ENCODE results near the gene STC2.

STC2 gene

DNA sequence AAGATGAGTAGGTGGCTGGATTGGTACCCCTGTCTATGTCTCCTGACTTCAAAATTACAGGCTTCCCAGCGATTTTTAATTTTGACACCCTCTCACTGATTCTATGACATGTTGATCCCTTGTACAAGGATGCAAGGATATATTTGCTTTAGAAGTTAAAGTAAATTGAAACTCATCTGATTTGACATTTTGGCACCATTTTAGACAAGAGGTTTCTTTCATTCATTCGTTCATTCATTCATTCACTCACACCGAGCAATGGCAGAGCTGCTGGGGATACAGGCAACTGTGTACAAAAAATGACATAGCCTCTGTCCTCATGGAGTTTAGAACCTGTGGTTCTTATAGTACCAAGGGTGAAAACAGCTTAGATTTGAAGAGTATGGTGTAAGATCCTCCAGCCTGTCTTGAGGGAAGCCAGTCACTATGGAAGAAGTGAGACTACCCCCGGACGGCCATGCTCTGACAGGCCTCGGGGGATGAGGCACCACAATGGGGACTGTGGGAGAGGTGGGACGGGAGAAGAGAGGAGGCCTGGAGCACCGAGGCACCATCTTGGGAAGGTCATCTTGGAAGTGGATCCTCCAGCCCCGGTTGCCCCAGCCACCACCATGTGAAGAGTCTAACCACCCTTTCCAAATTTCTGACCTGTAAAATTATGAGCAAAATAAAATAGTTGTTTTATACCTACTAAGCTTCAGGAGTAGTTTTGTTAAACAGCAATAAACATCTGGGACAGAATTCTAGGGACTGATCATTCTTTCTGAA lies 16.2 kb downstream of the STC2 start:
- DNase-seq: no peak

DNA sequence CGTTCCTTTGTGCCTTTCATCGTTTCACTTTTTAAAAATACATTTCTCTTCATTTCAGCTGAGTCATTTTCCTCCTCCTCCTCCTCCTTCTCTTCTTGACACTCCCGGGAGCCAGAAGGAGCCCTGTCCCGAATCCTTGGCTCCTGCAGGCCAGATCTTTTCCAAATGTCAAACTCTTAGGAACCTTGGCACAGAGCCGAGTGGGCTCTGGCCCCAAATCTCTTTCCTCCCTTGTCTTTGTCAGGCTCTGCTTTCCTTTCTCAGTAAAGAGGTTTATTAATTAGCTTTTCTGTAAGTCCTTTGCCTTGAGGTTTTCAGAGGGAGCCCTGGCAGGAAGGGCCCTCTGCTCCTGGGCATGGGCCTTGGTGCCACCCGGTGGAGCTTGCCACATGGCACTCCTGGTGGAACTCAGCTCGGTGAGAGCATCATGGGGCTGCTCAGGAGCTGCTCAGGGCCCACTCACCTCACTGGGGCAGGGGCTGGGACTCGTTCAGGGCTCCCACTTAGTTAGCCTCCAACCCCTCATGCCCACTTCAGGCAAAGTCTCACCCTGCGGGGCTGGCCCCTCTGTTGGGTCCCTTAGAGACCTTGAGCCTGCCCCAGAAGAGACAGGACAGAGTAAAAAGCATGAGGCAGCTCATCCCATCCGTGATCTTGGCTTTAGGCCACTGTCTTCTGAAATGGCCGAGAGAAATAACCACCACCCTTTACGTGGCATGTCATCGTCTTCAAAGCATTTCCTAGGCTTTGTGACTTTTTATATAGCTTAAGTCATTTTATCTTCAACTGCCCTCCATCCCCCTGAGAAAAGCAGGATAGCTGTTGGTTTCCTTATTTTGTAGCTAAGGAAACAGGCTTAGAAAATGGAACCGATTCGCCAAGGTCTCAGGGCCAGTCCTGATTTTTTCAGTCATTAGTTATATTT lies 17.1 kb downstream of the STC2 start:
- no peak for DNase-seq

DNA sequence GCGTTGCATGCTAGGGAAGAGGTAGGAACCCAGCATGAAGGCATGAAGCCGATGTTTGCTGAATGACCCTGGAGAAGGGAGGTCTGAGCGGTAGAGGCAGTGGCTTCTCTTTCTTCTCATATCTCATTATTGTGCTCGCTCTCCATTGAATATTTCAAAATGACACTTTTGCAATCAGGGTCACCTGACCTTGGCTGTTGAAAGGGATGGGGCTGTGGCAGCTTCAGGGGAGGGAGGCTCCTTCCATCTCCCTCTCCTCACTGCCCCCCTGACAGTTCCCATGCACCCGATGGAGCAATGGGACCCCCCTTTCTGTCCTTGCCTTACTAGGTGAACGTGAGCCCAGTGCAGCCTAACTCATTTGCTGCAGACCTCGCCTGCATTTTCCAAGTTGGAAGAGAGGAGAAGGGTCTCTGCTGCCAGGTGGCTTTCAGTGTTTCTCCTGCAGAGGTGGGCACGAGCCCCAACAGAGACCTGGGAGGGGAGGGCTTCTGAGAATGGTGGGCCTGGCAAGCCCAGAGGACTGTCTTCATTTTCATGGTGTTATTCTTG lies 17.9 kb downstream of the STC2 start:
- DNase-seq: no peak

DNA sequence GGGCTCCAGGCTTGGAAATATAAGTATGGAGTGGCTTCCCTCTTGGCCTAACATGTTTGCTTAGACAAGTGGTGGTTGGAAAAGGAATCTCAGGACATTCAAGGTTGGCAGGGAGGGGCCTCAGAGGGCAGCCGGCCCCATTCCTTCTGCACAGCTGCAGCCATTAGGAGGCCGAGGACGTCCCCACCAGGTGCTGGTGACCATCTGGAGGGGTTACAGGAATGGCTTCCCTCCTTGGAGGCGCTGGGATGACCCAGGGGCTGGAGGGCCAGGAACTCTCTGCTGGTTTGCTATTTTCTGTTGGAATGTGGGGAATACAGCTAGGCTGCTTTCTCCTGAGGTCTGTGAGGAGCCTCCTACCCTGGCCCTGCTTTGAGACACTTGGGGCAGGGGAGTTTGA lies 18.5 kb downstream of the STC2 start:
- DNase-seq: no peak

DNA sequence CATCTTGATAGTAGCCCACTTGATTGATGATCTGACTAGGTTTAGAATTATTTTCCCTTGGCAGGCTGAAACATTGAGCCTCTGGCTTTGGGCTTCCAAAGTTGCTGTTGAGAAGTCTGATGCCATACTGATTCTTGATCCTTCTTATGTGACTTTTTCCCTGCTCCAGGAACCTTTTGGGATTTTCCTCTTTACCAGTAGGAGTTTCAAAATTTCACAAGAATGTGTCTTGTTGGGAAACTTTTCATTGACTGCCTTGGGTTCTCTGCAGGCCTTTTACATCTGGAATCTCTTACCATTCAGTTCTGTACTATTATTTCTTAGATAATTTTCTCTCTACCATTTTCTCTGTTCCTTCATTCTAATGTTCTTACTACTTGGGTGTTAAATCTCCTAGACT lies 20.0 kb downstream of the STC2 start:
- no peak for DNase-seq

DNA sequence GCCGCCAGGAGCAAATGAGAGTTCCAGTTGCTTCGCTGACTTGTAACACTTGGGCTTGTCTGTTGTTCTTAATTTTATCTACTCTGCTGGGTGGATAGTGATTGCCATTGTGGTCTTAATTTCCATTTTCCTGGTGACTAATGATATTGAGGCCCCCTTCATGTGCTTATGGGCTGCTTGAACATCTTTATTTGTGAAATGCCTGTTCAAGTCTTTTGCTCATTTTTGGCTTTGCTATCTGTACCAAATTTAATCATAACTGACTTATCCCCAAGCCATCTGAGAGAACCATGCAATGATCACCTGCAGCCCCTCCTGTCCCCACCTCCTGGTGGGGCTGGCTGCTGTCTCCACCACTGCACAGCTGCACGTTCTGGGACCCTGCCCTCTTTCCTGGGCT lies 20.5 kb downstream of the STC2 start:
- no peak for DNase-seq

DNA sequence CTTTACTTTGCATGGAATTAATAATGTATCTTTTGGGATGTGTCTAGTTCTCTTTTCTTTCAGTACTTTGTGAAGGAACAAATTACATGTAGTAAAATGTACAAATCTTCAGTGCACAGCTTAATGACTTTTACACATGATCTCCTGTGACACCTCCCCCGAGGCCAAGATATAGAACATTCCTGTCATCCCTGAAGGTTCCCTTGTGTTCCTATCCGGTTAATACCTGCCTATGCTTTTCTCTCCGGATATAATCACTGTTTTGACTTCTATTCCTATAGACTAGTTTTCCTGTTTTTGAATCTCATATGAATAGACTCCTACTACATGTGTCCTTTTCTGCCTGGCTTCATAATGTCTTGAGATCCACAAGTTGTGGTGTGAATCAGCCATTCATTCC lies 21.5 kb downstream of the STC2 start:
- no peak for DNase-seq

DNA sequence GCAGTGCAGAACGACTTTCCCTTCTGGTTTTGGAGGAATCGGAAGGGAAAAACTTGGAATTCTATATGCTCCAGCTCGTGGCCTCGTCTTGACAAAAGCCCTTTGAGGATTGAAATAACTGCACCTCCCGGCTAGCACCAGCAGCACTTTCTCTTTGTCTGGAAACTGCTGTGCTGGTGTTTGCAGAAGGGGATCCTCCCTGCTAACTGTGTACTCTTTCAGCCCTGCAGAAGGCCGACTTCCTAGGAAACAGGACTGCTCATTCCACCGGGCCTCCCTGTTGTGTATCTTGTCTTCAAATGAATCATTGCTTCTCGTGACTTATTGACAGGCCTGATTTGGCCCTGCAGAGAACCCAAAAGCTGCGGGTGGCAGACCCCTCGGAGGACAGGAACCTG lies 23.6 kb downstream of the STC2 start:
- no peak for DNase-seq

DNA sequence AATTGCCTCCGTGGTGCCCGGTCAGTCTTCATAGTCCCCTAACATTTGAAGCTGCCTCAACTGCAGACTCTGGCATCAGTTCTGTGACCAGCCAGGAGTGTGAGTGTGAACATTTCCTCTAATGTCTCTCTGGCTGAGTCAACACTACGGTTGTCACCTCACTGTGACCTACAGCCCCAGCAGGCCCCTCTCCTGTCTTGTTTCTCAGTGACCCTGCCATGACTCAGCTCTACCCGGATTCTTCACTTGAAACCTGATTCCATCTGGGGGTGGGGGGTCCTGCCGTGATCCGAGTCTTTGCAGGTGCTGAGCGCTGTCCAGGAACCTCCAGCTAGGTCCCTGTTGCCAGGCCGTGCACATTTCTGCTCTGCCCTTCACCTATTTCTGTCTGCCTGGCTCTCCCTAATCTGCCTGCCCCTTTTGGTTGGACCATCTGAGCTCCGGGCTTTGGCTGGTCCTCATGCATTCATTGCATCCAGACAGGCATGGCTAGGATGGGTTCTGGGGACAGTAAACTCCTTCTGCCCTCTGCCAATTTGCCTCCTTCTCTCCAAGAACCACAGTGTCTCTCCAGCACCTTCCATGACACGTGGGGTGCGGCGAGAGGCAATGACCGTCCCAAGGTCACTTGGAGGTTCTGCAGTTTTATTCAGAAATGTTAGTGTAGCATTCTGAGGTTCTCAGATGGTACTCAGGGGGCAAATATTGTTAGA lies 24.2 kb downstream of the STC2 start:
- DNase-seq: no peak

DNA sequence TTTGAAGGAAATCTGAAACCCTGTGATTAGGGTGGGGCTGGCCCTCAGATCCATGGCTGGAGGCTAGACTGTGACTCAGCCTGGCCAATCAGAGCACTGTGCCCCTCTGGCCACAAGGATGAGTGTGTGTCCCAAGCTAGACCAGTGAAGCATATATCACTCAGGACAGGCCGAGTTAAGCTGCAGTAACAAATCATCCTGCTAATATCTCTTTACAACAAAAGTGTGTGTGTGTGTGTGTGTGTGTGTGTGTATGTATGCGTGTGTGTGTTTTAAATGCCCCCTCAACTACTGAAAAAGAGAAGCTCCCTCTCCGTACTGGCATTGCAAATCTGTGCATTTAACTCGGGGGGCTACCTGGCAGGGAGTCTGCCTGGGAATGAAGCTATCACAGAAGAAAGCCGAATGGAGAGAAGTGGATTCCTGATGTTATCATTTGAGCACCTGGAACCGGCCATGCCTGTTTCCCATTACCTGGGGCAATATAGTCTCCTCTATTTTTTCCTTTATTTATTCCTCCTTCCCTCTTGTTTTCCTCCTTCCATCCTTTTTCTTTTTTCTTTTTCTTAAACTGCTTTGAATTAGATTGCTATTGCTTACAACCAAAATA lies 25.6 kb downstream of the STC2 start:
- no peak for DNase-seq

DNA sequence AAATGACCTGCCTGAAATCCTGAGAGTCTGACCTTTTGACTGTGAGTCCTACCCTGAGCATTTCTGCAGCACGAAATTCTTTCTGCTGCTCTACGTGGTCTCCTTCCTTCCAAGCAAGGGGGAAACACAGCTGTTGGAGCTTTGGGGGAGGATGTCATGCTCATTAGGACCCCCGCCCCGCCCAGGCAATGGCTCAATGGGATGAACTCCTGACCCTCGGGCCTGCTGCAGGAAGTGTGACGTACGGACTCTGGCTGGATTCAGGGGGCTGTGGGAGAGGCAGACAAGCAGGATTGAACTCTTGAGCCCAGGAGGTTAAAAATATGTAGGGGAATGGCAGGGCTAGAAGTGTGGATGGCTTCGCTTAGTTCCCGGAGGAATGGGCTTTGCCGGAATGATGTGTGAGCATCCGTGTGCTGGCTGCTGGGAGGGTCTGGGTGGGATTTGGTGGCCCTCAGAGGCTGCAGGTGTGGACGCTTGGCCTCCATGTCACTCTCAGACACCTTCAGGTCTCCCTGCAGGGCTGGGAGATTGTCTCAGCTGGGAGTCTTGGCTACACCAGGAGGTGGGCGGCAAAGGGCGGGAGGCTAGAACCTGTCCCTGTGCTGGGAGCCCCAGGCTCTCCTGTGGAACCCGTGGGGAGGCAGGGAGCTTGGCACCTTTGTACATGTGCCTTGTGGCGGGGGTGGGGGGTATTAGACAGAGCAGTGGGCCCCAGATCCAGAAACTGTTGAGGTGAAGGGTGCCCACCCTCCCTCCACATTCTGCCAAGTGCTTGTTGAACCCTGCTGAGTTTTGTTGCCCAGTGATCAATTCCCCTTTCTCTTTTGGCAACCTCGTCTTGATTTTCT lies 26.3 kb downstream of the STC2 start:
- no peak for DNase-seq

DNA sequence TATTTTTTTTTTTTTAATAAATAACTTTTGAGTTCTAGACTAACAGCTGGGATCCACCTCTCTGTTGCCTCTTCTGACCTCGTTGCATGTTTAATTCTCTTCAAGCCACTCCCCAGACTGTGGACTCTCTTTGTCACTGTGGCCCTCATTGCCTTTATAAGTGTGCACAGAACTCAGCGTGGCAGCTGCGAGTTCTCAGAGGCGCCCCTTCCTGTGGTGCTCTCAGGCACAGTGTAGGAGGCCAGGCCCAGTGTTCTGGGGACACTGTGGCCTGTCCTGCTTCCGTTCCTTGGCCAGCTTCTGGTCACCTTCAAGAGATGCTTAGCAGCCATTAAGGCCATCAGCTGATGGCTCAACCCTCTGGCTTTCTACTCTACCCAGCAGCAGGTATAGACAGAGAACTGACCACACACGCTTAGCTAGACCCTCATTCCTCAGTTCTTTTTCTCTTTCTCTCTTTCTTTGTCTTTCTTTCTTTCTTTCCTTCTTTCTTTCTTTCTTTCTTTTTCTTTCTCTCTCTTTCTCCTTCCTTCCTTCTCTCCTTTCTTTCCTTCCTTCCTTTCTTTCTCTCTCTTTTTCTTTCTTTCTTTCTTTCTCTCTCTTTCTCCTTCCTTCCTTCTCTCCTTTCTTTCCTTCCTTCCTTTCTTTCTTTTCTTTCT lies 27.7 kb downstream of the STC2 start:
- DNase-seq: no peak

DNA sequence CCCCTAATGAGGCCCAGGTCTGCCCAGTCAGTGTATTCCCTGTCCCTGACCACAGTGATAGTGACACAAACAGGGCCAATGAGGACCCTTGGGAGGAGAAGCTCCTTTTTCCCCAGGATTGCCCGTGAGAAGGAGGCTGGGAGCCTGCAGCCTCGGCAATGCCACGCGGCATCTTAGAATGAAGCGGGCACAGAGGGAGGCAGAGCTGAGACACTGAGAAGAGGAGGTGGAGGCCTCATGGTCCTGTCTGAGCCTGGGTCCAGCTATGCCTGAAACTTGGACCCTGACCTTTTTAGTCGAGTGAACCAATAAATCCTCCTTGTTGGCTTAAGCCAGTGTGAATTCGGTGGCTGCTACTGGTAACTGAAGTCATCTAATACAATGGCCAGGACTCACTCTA lies 28.4 kb downstream of the STC2 start:
- DNase-seq: no peak

DNA sequence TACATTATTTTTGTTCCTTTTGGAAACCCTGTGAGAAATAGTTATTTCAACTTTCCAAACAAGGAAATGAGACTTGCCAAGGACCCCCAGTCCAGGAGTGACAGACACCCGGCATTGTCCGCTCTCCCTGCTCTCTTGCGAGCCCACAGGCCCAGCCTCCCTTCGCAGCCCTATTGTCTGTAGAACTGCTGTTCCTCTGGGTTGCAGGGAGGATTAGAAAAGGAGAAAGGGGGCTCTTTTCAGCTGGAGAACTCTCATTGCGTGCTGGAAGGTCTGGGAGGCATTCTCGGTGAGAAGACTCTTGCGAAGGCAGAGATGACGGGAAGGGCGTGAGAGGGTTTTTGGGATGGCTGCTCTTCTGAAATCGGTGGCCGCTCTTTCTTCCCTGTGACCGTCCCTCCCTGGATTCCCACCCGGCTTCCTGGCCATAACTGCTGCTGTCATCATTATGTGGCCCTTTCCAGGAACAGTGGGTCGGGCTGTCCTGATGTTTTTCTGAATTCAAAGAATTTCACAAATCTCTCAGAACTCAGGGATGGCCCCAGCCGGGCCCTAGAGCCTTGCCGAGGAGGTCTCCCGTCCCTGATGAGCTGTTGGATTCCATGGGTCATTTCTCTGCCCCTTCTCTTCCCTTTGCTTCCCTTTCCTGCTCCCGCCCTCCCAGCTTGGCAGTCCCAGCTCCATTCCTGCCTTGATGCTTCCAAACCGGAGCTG lies 29.8 kb downstream of the STC2 start:
- no peak for DNase-seq

DNA sequence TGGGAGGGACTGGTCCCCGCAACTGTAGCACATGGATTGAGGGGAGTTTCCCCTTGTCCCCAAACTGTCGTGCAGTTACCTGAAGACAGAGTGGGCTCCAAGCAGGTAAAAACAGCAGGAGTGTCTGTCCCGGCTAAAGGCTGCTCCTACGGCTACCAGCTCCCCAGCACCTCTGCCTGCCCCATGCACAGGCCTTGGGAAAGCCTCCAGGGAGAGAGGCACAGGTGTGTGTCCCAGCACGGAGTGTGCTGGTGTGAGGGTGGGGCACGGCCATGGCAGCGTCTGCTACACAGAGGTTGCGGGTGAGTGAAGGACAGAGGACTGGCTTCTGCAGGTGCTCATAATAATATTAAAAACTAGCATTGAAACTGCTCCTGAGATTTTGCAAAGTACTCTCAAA lies 30.4 kb downstream of the STC2 start:
- DNase-seq: no peak

DNA sequence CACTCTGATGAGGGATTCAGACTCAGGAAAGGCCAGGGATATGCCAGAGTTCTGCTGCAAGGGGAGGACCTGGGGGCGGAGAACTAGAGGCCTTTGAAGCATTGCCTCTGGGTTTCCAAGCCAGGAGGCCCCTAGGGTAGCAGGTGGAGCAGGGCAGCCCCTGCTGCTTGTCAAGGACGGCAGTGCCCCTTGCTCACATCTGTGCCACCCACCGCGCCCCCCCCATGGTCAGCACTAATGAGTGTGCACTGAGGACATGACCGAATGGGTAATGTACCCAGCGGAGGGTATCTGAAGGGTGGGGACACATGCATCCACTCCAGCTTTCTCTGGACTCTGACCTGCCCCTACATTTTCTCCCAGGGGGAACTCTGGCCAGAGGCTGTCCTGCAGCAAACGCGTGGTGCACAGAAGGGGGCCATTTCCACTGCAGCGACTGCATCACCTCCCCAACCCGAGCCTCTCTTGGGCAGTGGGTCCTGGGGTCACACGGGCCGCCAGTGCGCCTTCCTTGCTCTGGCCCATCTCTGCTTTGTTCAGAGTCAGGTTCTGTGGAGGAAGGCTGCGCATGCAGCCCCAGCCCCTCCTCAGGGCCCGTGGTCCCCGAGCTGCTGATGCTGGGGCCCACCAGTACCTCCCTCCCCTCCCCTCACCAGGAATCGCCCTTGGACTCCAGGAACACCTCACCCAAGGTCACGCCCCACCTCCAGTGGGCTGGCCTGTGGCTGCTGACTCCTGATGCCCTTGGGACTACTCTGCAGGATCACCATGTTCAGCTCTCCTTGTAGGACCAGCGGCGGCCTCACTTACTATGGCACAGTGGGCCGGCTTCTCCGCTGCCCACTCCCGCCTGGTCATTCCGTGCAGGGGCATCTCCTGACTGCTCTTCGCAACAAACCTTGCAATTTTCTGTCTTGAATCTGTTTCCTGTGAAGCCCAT lies 31.2 kb downstream of the STC2 start:
- no peak for DNase-seq

DNA sequence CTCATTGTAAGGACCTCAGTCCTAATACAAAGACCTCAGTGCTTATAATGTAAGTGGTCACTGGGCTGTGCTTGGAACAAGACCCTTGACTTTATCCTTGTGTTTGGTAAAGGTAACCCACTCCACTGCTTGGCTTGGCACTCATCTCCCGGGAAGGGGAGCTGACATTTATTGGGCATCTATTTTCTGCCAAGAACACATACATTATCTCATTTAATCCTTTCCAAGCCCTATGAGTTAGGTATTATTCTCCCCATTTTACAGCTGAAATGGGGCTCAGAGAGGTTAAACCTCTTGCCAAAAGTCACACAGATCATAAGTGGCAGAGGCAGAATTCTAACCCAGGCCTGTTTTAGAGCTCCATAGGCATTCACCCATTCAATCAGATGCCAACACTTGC lies 32.4 kb downstream of the STC2 start:
- DNase-seq: no peak

DNA sequence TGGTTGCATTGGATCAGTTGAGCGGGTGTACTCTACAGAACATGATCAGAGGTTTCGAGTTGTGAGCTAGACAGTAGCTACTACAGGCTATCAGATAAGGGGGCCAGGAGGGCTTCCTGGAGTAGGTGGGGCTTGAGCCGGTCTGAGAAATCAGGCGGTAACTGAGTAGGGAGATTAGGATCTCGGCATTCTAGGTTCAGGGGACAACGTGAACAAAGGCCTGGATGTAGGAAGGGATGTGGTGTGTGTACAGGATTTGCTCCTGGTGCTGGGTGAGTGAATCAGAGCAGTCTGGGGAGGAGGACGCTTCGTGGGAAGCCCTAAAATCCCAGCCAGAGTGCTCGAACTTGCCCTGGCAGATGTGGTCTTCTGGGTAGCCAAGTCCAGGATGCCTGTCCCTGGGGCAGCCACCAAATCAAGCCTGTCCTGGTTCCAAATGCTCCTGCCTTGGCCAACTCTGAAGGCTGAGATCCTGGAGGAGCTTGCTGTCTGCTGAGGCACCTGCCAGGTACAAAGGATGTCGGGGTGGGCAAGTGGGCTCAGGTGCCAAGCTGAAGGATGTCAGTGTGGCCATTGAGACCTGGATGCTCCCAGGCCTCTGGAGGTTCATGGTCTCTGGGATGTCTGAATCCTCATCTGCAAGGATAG lies 33.4 kb downstream of the STC2 start:
- DNase-seq: no peak

Measured in CD4-positive, alpha-beta T cell treated with Interleukin-12 subunit alpha and Interleukin-12 subunit beta, for 1 hour (primary cell).